Measurements from ENCODE around the gene IL1RAP.

GRCh38 chr3:190532731-190533203, 18.9 kb downstream of the IL1RAP start:
- TF ChIP-seq CEBPB (IDR thresholded peaks at IDR 0.05) (no peak), EGR1 (IDR thresholded peaks at IDR 0.05) (no peak), TCF12 (IDR thresholded peaks at IDR 0.05; ENCODE audit: low read depth) (no peak)

Measured in Ishikawa (cell line).